HEK293 (cell line): ENCODE data around the gene TMEM120A.

Experiments used
- CTCF ChIA-PET: fragments of 350-600 bp; formaldehyde crosslinking; extraction: SDS; loops from one replicate; lab custom pipeline; 2021; ENCODE audit warnings: antibody characterized with exemption; lab: Yijun Ruan, JAX
- POLR2A ChIA-PET: fragments of 300-600 bp; formaldehyde crosslinking; extraction: SDS; loops from one replicate; lab custom pipeline; 2020; ENCODE audit warnings: antibody characterized with exemption, inconsistent platforms; lab: Yijun Ruan, JAX
- H3K27ac ChIP-seq: fragments of 200-500 bp; sonication (Bioruptor generic); 2 replicates; pipeline ENCODE4 v1.5.1; 2014; ENCODE audit warnings: low read depth, low read length, control low read depth, inconsistent platforms; ENCODE audit errors: extremely low read depth
- H3K36me3 ChIP-seq, 2 experiments: fragments of 200-500 bp in 1 of 2; sonication (Bioruptor generic) in 1 of 2; 1 replicate in 1 of 2; 2 replicates in 1 of 2; pipeline ENCODE4 v1.5.1; 2014 to 2017; ENCODE audit warnings: inconsistent platforms in 2 of 2, low read length in 2 of 2; ENCODE audit not compliant: control insufficient read depth in 2 of 2, insufficient read depth in 1 of 2
- H3K4me1 ChIP-seq: fragments of 200-500 bp; sonication (Bioruptor generic); 2 replicates; pipeline ENCODE4 v1.5.1; 2014; ENCODE audit warnings: mild to moderate bottlenecking, low read length, inconsistent platforms; ENCODE audit not compliant: control insufficient read depth, insufficient read depth
- H3K4me3 ChIP-seq: 2 replicates; pipeline ENCODE4 v1.5.1; 2011; ENCODE audit warnings: low read depth, mild to moderate bottlenecking, control low read depth, low read length, moderate library complexity
- H3K9me3 ChIP-seq: fragments of 200-500 bp; sonication (Bioruptor generic); 2 replicates; pipeline ENCODE4 v1.5.1; 2014; ENCODE audit warnings: low read depth, low read length, inconsistent platforms; ENCODE audit not compliant: control insufficient read depth, insufficient read depth
- BCL11A ChIP-seq: fragments of 450-650 bp; formaldehyde crosslinking; IDR thresholded peaks from 2 replicates; pipeline ENCODE4 v1.5.1; 2016; ENCODE audit warnings: low read depth, missing biosample characterization, missing genetic modification characterization
- GFI1B ChIP-seq: fragments of 450-650 bp; formaldehyde crosslinking; IDR thresholded peaks from 2 replicates; pipeline ENCODE4 v1.5.1; 2016; ENCODE audit warnings: missing biosample characterization, missing genetic modification characterization
- IKZF3 ChIP-seq: fragments of 450-650 bp; IDR thresholded peaks from 2 replicates; pipeline ENCODE4 v1.5.0; 2018; ENCODE audit warnings: missing biosample characterization, mild to moderate bottlenecking, missing genetic modification characterization, moderate library complexity
- KLF1 ChIP-seq: fragments of 450-650 bp; formaldehyde crosslinking; IDR thresholded peaks from 2 replicates; pipeline ENCODE4 v1.5.1; 2016; ENCODE audit warnings: missing biosample characterization, missing genetic modification characterization
- KLF10 ChIP-seq: fragments of 450-650 bp; IDR thresholded peaks from 2 replicates; pipeline ENCODE4 v1.5.1; 2018; ENCODE audit warnings: missing biosample characterization, mild to moderate bottlenecking, missing genetic modification characterization
- OSR2 ChIP-seq: fragments of 450-650 bp; formaldehyde crosslinking; IDR thresholded peaks from 2 replicates; pipeline ENCODE4 v1.5.1; 2016; ENCODE audit warnings: missing biosample characterization, missing genetic modification characterization
- PRDM1 ChIP-seq: fragments of 450-650 bp; formaldehyde crosslinking; IDR thresholded peaks from 2 replicates; pipeline ENCODE4; 2016; ENCODE audit warnings: missing biosample characterization, missing genetic modification characterization
- ZFHX2 ChIP-seq: fragments of 450-650 bp; formaldehyde crosslinking; conservative IDR thresholded peaks from 2 replicates; pipeline ENCODE4 v1.5.1; 2016; ENCODE audit warnings: missing biosample characterization, missing genetic modification characterization
- ZFP41 ChIP-seq: fragments of 450-650 bp; formaldehyde crosslinking; IDR thresholded peaks from 2 replicates; pipeline ENCODE4 v1.5.1; 2016; ENCODE audit warnings: missing biosample characterization, missing genetic modification characterization, borderline replicate concordance
- ZNF223 ChIP-seq: fragments of 450-650 bp; formaldehyde crosslinking; IDR thresholded peaks from 2 replicates; pipeline ENCODE4 v1.5.1; 2016; ENCODE audit warnings: missing biosample characterization, missing genetic modification characterization
- ZNF239 ChIP-seq: fragments of 450-650 bp; formaldehyde crosslinking; IDR thresholded peaks from 2 replicates; pipeline ENCODE4 v1.5.1; 2016; ENCODE audit warnings: missing biosample characterization, missing genetic modification characterization
- ZNF335 ChIP-seq: fragments of 450-650 bp; formaldehyde crosslinking; conservative IDR thresholded peaks from 2 replicates; pipeline ENCODE4 v1.5.1; 2016; ENCODE audit warnings: missing biosample characterization, missing genetic modification characterization
- ZNF341 ChIP-seq: fragments of 450-650 bp; formaldehyde crosslinking; IDR thresholded peaks from 2 replicates; pipeline ENCODE4; 2016; ENCODE audit warnings: low read depth, missing biosample characterization, missing genetic modification characterization
- ZNF501 ChIP-seq: fragments of 450-650 bp; formaldehyde crosslinking; IDR thresholded peaks from 2 replicates; pipeline ENCODE4 v1.5.1; 2016; ENCODE audit warnings: missing biosample characterization, missing genetic modification characterization
- ZNF626 ChIP-seq: fragments of 450-650 bp; sonication (Bioruptor Pico); formaldehyde crosslinking; IDR thresholded peaks from 2 replicates; pipeline ENCODE4 v1.5.1; 2018; ENCODE audit warnings: missing biosample characterization, missing genetic modification characterization, inconsistent platforms
- ZNF843 ChIP-seq: fragments of 450-650 bp; formaldehyde crosslinking; IDR thresholded peaks from 2 replicates; pipeline ENCODE4 v1.5.1; 2016; ENCODE audit warnings: missing biosample characterization, missing genetic modification characterization
- ZSCAN23 ChIP-seq: fragments of 450-650 bp; formaldehyde crosslinking; IDR thresholded peaks from 2 replicates; pipeline ENCODE4 v1.5.1; 2016; ENCODE audit warnings: missing biosample characterization, missing genetic modification characterization
- ZSCAN30 ChIP-seq: fragments of 450-650 bp; IDR thresholded peaks from 2 replicates; pipeline ENCODE4 v1.5.1; 2018; ENCODE audit warnings: missing biosample characterization, mild to moderate bottlenecking, missing genetic modification characterization, moderate library complexity
- TF ChIP-seq, protein P1 (sequence below): fragments of 450-650 bp; formaldehyde crosslinking; IDR thresholded peaks from 2 replicates; pipeline ENCODE4 v1.5.1; 2016; ENCODE audit warnings: missing biosample characterization, missing genetic modification characterization
- TF ChIP-seq, protein P2 (sequence below): IDR thresholded peaks from 2 replicates; pipeline ENCODE4 v1.6.1; 2011; ENCODE audit warnings: mild to moderate bottlenecking, low read depth, low read length, borderline replicate concordance
- TF ChIP-seq, protein P3 (sequence below): fragments of 450-650 bp; formaldehyde crosslinking; IDR thresholded peaks from 2 replicates; pipeline ENCODE4 v1.5.1; 2016; ENCODE audit warnings: missing biosample characterization, missing genetic modification characterization
- TF ChIP-seq, protein P4 (sequence below): fragments of 450-650 bp; formaldehyde crosslinking; IDR thresholded peaks from 2 replicates; pipeline ENCODE4 v1.5.1; 2016; ENCODE audit warnings: missing biosample characterization, missing genetic modification characterization
- TF ChIP-seq, protein P5 (sequence below): fragments of 450-650 bp; formaldehyde crosslinking; optimal IDR thresholded peaks from 2 replicates; pipeline ENCODE3; 2016; ENCODE audit warnings: missing biosample characterization, mild to moderate bottlenecking, missing genetic modification characterization
- TF ChIP-seq, protein P6 (sequence below): fragments of 450-650 bp; IDR thresholded peaks from 2 replicates; pipeline ENCODE4 v1.5.1; 2018; ENCODE audit warnings: missing biosample characterization, mild to moderate bottlenecking, missing genetic modification characterization
- TF ChIP-seq, protein P7 (sequence below): fragments of 450-650 bp; formaldehyde crosslinking; IDR thresholded peaks from 2 replicates; pipeline ENCODE4 v1.5.1; 2016; ENCODE audit warnings: missing biosample characterization, missing genetic modification characterization

The TMEM120A gene

DNA sequence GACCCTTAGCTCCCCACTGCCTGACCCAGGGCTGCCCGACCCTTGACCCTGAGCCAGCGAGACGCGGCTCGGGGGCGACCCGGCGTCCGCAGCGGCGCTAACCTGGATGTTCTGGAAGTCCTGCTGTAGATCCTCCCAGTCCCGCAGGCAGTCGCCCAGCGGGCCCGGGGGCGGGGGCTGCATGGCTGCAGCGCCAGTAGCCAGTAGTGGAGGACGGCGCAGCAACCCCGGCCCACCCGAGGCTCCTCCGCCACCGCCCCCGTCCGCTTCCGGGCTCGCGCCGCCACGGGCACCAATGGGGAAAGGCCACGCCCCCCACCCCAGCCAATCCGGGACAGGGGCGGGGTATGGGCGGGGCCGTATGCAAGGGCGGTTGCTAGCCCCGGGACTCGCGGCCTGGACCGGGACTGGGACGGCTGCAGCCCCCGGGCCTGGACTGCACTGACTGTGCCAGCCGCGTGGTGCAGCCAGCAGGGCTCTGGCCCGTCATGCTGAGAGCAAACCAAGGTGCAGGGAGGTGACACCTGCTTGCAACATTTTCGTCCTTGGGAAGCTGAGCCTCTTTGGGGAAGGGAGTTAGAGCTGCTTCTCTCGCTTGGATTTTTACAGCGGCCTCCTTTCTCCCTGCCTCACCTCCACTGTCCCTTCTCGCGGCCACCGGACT is at the start of gene TMEM120A:
TMEM120A (minus strand) TSS at position 208 of the 664 bp plus-strand sequence; CDS start at position 183, 25 bp downstream.
- H3K27ac ChIP-seq = peak within 1 kb of the TSS; percentile 42; the same call in 1 of the 2 replicates
- ChIA-PET POLR2A (interaction anchor here (1.0 kb wide), 1 partner anchor 20 kb away, joined by 3 read pairs; no protein-coding TSS in a partner anchor), CTCF (interaction anchor here (0.7 to 1.1 kb wide), 2 partner anchors 321 to 374 kb away, joined by 3 read pairs; no protein-coding TSS in a partner anchor)
- TF ChIP-seq, protein P1, sequence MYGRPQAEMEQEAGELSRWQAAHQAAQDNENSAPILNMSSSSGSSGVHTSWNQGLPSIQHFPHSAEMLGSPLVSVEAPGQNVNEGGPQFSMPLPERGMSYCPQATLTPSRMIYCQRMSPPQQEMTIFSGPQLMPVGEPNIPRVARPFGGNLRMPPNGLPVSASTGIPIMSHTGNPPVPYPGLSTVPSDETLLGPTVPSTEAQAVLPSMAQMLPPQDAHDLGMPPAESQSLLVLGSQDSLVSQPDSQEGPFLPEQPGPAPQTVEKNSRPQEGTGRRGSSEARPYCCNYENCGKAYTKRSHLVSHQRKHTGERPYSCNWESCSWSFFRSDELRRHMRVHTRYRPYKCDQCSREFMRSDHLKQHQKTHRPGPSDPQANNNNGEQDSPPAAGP (tag by site-specific recombination) = no peak
- TF ChIP-seq ZNF843 (no peak; the same call in 1 of the 2 replicates), ZNF335 (tag by site-specific recombination) (peak; percentile 71), ZNF223 (tag by site-specific recombination) (0 out of 2 replicates have a peak, but pooled peaks have one; percentile 20), OSR2 (tag by site-specific recombination) (peak; percentile 84), ZSCAN23 (tag by site-specific recombination) (no peak), ZNF626 (tag by site-specific recombination) (no peak), GFI1B (no peak), BCL11A (0 out of 2 replicates have a peak, but pooled peaks have one; percentile 0), ZFP41 (no peak), ZNF239 (tag by site-specific recombination) (no peak), ZSCAN30 (tag by site-specific recombination) (peak; percentile 79), ZNF341 (tag by site-specific recombination) (0 out of 2 replicates have a peak, but pooled peaks have one; percentile 25), PRDM1 (tag by site-specific recombination) (no peak), ZNF501 (tag by site-specific recombination) (no peak), KLF10 (tag by site-specific recombination) (peak; percentile 98), IKZF3 (no peak), ZFHX2 (peak; percentile 82), KLF1 (tag by site-specific recombination) (peak; percentile 62)
- TF ChIP-seq, protein P2, sequence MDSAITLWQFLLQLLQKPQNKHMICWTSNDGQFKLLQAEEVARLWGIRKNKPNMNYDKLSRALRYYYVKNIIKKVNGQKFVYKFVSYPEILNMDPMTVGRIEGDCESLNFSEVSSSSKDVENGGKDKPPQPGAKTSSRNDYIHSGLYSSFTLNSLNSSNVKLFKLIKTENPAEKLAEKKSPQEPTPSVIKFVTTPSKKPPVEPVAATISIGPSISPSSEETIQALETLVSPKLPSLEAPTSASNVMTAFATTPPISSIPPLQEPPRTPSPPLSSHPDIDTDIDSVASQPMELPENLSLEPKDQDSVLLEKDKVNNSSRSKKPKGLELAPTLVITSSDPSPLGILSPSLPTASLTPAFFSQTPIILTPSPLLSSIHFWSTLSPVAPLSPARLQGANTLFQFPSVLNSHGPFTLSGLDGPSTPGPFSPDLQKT = peak; percentile 65; the same call in 1 of the 2 replicates
- TF ChIP-seq, protein P3, sequence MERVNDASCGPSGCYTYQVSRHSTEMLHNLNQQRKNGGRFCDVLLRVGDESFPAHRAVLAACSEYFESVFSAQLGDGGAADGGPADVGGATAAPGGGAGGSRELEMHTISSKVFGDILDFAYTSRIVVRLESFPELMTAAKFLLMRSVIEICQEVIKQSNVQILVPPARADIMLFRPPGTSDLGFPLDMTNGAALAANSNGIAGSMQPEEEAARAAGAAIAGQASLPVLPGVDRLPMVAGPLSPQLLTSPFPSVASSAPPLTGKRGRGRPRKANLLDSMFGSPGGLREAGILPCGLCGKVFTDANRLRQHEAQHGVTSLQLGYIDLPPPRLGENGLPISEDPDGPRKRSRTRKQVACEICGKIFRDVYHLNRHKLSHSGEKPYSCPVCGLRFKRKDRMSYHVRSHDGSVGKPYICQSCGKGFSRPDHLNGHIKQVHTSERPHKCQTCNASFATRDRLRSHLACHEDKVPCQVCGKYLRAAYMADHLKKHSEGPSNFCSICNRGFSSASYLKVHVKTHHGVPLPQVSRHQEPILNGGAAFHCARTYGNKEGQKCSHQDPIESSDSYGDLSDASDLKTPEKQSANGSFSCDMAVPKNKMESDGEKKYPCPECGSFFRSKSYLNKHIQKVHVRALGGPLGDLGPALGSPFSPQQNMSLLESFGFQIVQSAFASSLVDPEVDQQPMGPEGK = peak; percentile 89
- TF ChIP-seq, protein P4, sequence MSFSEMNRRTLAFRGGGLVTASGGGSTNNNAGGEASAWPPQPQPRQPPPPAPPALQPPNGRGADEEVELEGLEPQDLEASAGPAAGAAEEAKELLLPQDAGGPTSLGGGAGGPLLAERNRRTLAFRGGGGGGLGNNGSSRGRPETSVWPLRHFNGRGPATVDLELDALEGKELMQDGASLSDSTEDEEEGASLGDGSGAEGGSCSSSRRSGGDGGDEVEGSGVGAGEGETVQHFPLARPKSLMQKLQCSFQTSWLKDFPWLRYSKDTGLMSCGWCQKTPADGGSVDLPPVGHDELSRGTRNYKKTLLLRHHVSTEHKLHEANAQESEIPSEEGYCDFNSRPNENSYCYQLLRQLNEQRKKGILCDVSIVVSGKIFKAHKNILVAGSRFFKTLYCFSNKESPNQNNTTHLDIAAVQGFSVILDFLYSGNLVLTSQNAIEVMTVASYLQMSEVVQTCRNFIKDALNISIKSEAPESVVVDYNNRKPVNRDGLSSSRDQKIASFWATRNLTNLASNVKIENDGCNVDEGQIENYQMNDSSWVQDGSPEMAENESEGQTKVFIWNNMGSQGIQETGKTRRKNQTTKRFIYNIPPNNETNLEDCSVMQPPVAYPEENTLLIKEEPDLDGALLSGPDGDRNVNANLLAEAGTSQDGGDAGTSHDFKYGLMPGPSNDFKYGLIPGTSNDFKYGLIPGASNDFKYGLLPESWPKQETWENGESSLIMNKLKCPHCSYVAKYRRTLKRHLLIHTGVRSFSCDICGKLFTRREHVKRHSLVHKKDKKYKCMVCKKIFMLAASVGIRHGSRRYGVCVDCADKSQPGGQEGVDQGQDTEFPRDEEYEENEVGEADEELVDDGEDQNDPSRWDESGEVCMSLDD (tag by site-specific recombination) = 0 out of 2 replicates have a peak, but pooled peaks have one; percentile 4
- TF ChIP-seq, protein P5, sequence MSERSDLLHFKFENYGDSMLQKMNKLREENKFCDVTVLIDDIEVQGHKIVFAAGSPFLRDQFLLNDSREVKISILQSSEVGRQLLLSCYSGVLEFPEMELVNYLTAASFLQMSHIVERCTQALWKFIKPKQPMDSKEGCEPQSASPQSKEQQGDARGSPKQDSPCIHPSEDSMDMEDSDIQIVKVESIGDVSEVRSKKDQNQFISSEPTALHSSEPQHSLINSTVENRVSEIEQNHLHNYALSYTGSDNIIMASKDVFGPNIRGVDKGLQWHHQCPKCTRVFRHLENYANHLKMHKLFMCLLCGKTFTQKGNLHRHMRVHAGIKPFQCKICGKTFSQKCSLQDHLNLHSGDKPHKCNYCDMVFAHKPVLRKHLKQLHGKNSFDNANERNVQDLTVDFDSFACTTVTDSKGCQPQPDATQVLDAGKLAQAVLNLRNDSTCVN (tag by site-specific recombination) = peak; percentile 61
- TF ChIP-seq, protein P6, sequence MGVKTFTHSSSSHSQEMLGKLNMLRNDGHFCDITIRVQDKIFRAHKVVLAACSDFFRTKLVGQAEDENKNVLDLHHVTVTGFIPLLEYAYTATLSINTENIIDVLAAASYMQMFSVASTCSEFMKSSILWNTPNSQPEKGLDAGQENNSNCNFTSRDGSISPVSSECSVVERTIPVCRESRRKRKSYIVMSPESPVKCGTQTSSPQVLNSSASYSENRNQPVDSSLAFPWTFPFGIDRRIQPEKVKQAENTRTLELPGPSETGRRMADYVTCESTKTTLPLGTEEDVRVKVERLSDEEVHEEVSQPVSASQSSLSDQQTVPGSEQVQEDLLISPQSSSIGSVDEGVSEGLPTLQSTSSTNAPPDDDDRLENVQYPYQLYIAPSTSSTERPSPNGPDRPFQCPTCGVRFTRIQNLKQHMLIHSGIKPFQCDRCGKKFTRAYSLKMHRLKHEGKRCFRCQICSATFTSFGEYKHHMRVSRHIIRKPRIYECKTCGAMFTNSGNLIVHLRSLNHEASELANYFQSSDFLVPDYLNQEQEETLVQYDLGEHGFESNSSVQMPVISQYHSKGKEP (tag by site-specific recombination) = 0 out of 2 replicates have a peak, but pooled peaks have one; percentile 44
- TF ChIP-seq, protein P7, sequence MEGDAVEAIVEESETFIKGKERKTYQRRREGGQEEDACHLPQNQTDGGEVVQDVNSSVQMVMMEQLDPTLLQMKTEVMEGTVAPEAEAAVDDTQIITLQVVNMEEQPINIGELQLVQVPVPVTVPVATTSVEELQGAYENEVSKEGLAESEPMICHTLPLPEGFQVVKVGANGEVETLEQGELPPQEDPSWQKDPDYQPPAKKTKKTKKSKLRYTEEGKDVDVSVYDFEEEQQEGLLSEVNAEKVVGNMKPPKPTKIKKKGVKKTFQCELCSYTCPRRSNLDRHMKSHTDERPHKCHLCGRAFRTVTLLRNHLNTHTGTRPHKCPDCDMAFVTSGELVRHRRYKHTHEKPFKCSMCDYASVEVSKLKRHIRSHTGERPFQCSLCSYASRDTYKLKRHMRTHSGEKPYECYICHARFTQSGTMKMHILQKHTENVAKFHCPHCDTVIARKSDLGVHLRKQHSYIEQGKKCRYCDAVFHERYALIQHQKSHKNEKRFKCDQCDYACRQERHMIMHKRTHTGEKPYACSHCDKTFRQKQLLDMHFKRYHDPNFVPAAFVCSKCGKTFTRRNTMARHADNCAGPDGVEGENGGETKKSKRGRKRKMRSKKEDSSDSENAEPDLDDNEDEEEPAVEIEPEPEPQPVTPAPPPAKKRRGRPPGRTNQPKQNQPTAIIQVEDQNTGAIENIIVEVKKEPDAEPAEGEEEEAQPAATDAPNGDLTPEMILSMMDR (tag by site-specific recombination) = peak; percentile 40; the same call in 1 of the 2 replicates

More for the DNA sequence above, at the start of gene TMEM120A:
- Histone ChIP-seq H3K9me3 (no peaks in the 10 kb centered on the region), H3K36me3 (peaks cover 5 to 8% of the 10 kb centered on the region in 2 experiments; a peak in 2 of 3 replicates), H3K4me3 (peak within 1 kb of the TSS; percentile 58), H3K4me1 (no peaks in the 10 kb centered on the region)
